ENCODE results near the gene TP73.

The TP73 gene

GRCh38 chr1:3671371-3672180 is 19.3 kb downstream of the TP73 start:
- no peak for DNase-seq (ENCODE audit: low read depth in 1 of 2, low spot score in 1 of 2)

GRCh38 chr1:3672231-3672970 is 20.1 kb downstream of the TP73 start:
- DNase-seq (ENCODE audit: low read depth in 1 of 2, low spot score in 1 of 2): no peak

- DNase-seq (ENCODE audit: low read depth in 1 of 2, low spot score in 1 of 2): no peak
Observed at GRCh38 chr1:3672971-3673361, 20.6 kb downstream of the TP73 start.

- DNase-seq (ENCODE audit: low read depth in 1 of 2, low spot score in 1 of 2): no peak
Observed at GRCh38 chr1:3673381-3674099, 21.2 kb downstream of the TP73 start.

GRCh38 chr1:3674100-3675094 is 22.1 kb downstream of the TP73 start:
- no peak for DNase-seq (ENCODE audit: low read depth in 1 of 2, low spot score in 1 of 2)

GRCh38 chr1:3675436-3675835 is 23.1 kb downstream of the TP73 start:
- DNase-seq (ENCODE audit: low read depth in 1 of 2, low spot score in 1 of 2): no peak

- no peak for DNase-seq (ENCODE audit: low read depth in 1 of 2, low spot score in 1 of 2)
Observed at GRCh38 chr1:3676581-3677470, 24.5 kb downstream of the TP73 start.

GRCh38 chr1:3677484-3677883 is 25.2 kb downstream of the TP73 start:
- no peak for DNase-seq (ENCODE audit: low read depth in 1 of 2, low spot score in 1 of 2)

- no peak for DNase-seq (ENCODE audit: low read depth in 1 of 2, low spot score in 1 of 2)
Observed at GRCh38 chr1:3678361-3679097, 26.2 kb downstream of the TP73 start.

- DNase-seq (ENCODE audit: low read depth in 1 of 2, low spot score in 1 of 2): no peak
Observed at GRCh38 chr1:3679098-3679555, 26.8 kb downstream of the TP73 start.

- no peak for DNase-seq (ENCODE audit: low read depth in 1 of 2, low spot score in 1 of 2)
Observed at GRCh38 chr1:3679799-3680453, 27.6 kb downstream of the TP73 start.

- DNase-seq (ENCODE audit: low read depth in 1 of 2, low spot score in 1 of 2): no peak
Observed at GRCh38 chr1:3680488-3681230, 28.3 kb downstream of the TP73 start.

GRCh38 chr1:3681231-3681897 is 29.0 kb downstream of the TP73 start:
- no peak for DNase-seq (ENCODE audit: low read depth in 1 of 2, low spot score in 1 of 2)

GRCh38 chr1:3681898-3682806 is 29.8 kb downstream of the TP73 start:
- no peak for DNase-seq (ENCODE audit: low read depth in 1 of 2, low spot score in 1 of 2)

GRCh38 chr1:3683197-3683596 is 30.9 kb downstream of the TP73 start:
- DNase-seq (ENCODE audit: low read depth in 1 of 2, low spot score in 1 of 2): no peak

GRCh38 chr1:3683992-3684391 is 31.7 kb downstream of the TP73 start:
- no peak for DNase-seq (ENCODE audit: low read depth in 1 of 2, low spot score in 1 of 2)
